Right lobe of liver (tissue), 6 donors: ENCODE results near the gene TAGLN2. TPM values are rescaled to one million over a fixed set of nuclear protein-coding genes. Genes with fewer than 3 reads are reported as not detected.

Source experiments
- ATAC-seq, 4 donors: fragments of 200-7000 bp; cut with Tn5 transposase; one replicate each; pipeline ENCODE4 v1.9.1; 2020; ENCODE audit warnings: mild to moderate bottlenecking in 4 of 4, moderate library complexity in 4 of 4
- DNase-seq, 3 donors: peaks; one replicate each; pipeline ENCODE4 v3.0.0-alpha.2; 2020
- H3K27ac ChIP-seq, 3 donors: fragments of 200-600 bp; one replicate each; pipeline ENCODE4 v1.8.0; 2022
- H3K27me3 ChIP-seq, 2 donors: fragments of 200-600 bp; one replicate each; pipeline ENCODE4 v1.8.0; 2022
- H3K36me3 ChIP-seq, 4 donors: fragments of 200-600 bp; sonication (generic) in 1 of 4; one replicate each; pipeline versions ENCODE4 v1.5.1 to v1.8.0; 2017 to 2022; ENCODE audit warnings: control low read depth in 1 of 4
- H3K4me1 ChIP-seq, 4 donors: fragments of 200-600 bp; sonication (generic) in 1 of 4; one replicate each; pipeline versions ENCODE4 v1.5.1 to v1.8.0; 2017 to 2022; ENCODE audit warnings: control low read depth in 1 of 4
- H3K4me3 ChIP-seq, 3 donors: fragments of 200-600 bp; one replicate each; pipeline ENCODE4 v1.8.0; 2022
- H3K9me3 ChIP-seq, 4 donors: fragments of 200-600 bp; sonication (generic) in 1 of 4; one replicate each; pipeline versions ENCODE4 v1.5.1 to v1.8.0; 2017 to 2022; ENCODE audit warnings: control low read depth in 1 of 4
- POLR2A ChIP-seq: fragments of 450-650 bp; IDR thresholded peaks from one replicate; pipeline ENCODE4 v1.6.1; 2017; ENCODE audit warnings: antibody characterized with exemption, mild to moderate bottlenecking
- WGBS: methylation state at CpG from one replicate; pipeline ENCODE4 v1.1.6; 2018; ENCODE audit warnings: low coverage, low lambda C conversion rate; ENCODE audit not compliant: insufficient coverage; ENCODE audit errors: missing lambda C conversion rate; 5-methylcytosine and 5-hydroxymethylcytosine counted together
- intact Hi-C, 2 donors: fragments of 100-400 bp; cut with DNase I; formaldehyde crosslinking; loops; one replicate each; pipeline versions ENCODE4 v1.11.2 to v1.14.1; 2022
- total RNA-seq, 6 experiments: library from RNA; depleted of rRNA in 2 of 6; stranded (reverse); fragments of >200 nt in 2 of 6; fragmentation: NEBNext Ultra II Directional in 3 of 6; extraction: Animal tissue kit (Norgen Biotek cat#: 25700) in 3 of 6; gene quantifications; one replicate each; pipeline versions ENCODE4 v1.1.0 to v1.2.4, GENCODE V29; 2016 to 2023
- TF ChIP-seq, protein P1 (sequence below), 4 donors: fragments of 200-600 bp in 3 of 4; fragments of 450-650 bp in 1 of 4; IDR thresholded peaks; one replicate each; pipeline versions ENCODE4 v1.5.1 to v1.8.0; 2016 to 2022; ENCODE audit warnings: antibody characterized with exemption in 4 of 4, mild to moderate bottlenecking in 2 of 4
- donor health status: DM: no; HTN: yes; CAD: no.
- donor health status: DM: no; HTN: no; CAD: no.
- donor health status: DM: no; HTN: no; CAD: no.
- donor health status: DM: no; HTN: yes; CAD: no.
- donor health status: DM: no; HTN: yes; CAD: no.

Gene TAGLN2
- total RNA-seq, 6 experiments from 2014 or later: 53.2 to 200 (median 117) TPM

DNA sequence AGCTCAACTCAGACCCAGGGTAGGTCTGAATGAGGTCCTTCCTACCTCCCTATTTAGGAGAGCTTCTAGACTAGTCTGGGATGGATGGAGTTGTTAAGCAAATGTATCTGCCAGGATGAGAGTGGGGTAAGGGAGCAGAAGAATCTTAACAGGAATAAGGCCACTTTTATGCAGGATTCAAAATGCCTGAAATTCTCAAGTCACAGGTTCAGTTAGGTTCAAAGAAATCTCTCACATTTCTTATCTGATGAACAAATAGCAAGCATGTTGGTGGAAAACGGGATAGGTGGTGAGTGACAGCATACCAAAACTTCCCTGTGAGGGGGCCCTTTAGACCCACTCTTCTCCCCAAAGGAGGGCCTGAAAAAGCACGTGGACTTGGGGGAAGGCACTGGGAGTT is 25.7 kb upstream of the TAGLN2 start:
- intact Hi-C loops: no loop called here
- peaks cover 0 to 5% (median 0%) of the 10 kb centered on the region in 4 donors for H3K4me1 ChIP-seq
- DNase-seq (no peak), ATAC-seq (no peak)
- H3K4me3 ChIP-seq: no peak overlapping the region
- no peak for TF ChIP-seq POLR2A
- TF ChIP-seq, protein P1, sequence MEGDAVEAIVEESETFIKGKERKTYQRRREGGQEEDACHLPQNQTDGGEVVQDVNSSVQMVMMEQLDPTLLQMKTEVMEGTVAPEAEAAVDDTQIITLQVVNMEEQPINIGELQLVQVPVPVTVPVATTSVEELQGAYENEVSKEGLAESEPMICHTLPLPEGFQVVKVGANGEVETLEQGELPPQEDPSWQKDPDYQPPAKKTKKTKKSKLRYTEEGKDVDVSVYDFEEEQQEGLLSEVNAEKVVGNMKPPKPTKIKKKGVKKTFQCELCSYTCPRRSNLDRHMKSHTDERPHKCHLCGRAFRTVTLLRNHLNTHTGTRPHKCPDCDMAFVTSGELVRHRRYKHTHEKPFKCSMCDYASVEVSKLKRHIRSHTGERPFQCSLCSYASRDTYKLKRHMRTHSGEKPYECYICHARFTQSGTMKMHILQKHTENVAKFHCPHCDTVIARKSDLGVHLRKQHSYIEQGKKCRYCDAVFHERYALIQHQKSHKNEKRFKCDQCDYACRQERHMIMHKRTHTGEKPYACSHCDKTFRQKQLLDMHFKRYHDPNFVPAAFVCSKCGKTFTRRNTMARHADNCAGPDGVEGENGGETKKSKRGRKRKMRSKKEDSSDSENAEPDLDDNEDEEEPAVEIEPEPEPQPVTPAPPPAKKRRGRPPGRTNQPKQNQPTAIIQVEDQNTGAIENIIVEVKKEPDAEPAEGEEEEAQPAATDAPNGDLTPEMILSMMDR (IDR thresholded peaks at IDR 0.05): no peak
- H3K36me3 ChIP-seq: no peaks in the 10 kb centered on the region
- 81% methylated on average over 2 of the region's 2 CpGs for WGBS
- H3K9me3 ChIP-seq: no peaks in the 10 kb centered on the region
- H3K27me3 ChIP-seq: no peaks in the 10 kb centered on the region
- H3K27ac ChIP-seq: no peak overlapping the region

GRCh38 chr1:159949981-159950381 is 24.7 kb upstream of the TAGLN2 start:
- H3K36me3 ChIP-seq: no peaks in the 10 kb centered on the region
- no peak overlapping the region for H3K27ac ChIP-seq
- H3K4me3 ChIP-seq: no peak overlapping the region
- peaks cover 0 to 12% (median 0%) of the 10 kb centered on the region in 4 donors for H3K4me1 ChIP-seq
- 94% methylated on average over 4 of the region's 4 CpGs for WGBS
- no peaks in the 10 kb centered on the region for H3K27me3 ChIP-seq
- DNase-seq (peak in 1 of 3 donors; percentile 23), ATAC-seq (no peak)
- intact Hi-C loops: no loop called here
- TF ChIP-seq, protein P1 (IDR thresholded peaks at IDR 0.05): no peak
- no peak for TF ChIP-seq POLR2A
- no peaks in the 10 kb centered on the region for H3K9me3 ChIP-seq

GRCh38 chr1:159949123-159949522 is 23.8 kb upstream of the TAGLN2 start:
- ATAC-seq: no peak
- no peak overlapping the region for H3K4me3 ChIP-seq
- WGBS: 63% methylated on average over 6 of the region's 6 CpGs
- no peaks in the 10 kb centered on the region for H3K36me3 ChIP-seq
- H3K4me1 ChIP-seq: peaks cover 0 to 20% (median 0%) of the 10 kb centered on the region in 4 donors
- peak in 1 of 3 donors; percentile 21 for DNase-seq
- TF ChIP-seq, protein P1 (IDR thresholded peaks at IDR 0.05): no peak
- no peak for TF ChIP-seq POLR2A
- intact Hi-C loops: no loop called here
- no peaks in the 10 kb centered on the region for H3K27me3 ChIP-seq
- H3K27ac ChIP-seq: no peak overlapping the region
- no peaks in the 10 kb centered on the region for H3K9me3 ChIP-seq

DNA sequence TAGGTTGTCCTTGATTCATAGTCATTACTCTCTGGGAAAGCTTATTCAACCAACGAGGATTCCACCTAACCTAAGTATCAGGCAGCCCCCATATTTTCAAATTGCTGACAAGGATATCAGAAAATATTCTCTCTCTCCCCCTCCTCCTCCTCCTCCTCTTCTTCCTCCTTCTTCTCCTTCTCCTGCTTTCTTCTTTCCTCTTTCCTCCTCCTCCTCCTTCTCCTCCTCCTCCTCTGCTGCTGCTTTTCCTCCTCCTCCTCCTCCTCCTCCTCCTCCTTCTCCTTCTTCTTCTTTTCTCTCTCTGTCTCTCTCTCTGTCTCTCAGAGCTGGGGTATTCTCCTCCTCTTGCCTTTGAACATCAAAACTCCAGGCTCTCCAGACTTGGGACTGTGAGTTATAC is 22.6 kb upstream of the TAGLN2 start:
- intact Hi-C loops: no loop called here
- no peak overlapping the region for H3K27ac ChIP-seq
- 64% methylated on average over 1 of the region's 1 CpG for WGBS

More for the DNA sequence above, 22.6 kb upstream of the TAGLN2 start:
- no peak overlapping the region for H3K4me3 ChIP-seq
- no peaks in the 10 kb centered on the region for H3K27me3 ChIP-seq
- no peak for ATAC-seq
- no peaks in the 10 kb centered on the region for H3K36me3 ChIP-seq
- peaks cover 0 to 20% (median 3%) of the 10 kb centered on the region in 4 donors for H3K4me1 ChIP-seq
- TF ChIP-seq POLR2A: no peak
- TF ChIP-seq, protein P1 (IDR thresholded peaks at IDR 0.05): no peak
- no peaks in the 10 kb centered on the region for H3K9me3 ChIP-seq
- DNase-seq: no peak
